AG09309 (cell line): ENCODE results near the gene ANKRD44.
"Not testable (repeated sequence)": the region's sequence is repeated elsewhere in the genome, so short reads cannot be mapped to it uniquely, and the experiment has no call there.

Experiments
- DNase-seq: peaks from one replicate; pipeline ENCODE4 v3.0.0-alpha.2; 2010; ENCODE audit warnings: low read depth
- H3K4me3 ChIP-seq: 2 replicates; pipeline ENCODE4 v1.5.1; 2011; ENCODE audit warnings: mild to moderate bottlenecking, low read depth, low read length, moderate library complexity; ENCODE audit not compliant: control insufficient read depth
- CTCF ChIP-seq: IDR thresholded peaks from 2 replicates; pipeline ENCODE4 v1.5.1; 2011; ENCODE audit warnings: mild to moderate bottlenecking, low read depth, low read length, inconsistent platforms; ENCODE audit not compliant: insufficient read depth, control insufficient read depth; ENCODE audit errors: missing control alignments

The ANKRD44 gene

GRCh38 chr2:197297266-197297665 is 13.3 kb downstream of the ANKRD44 start:
- DNase-seq: no peak
- TF ChIP-seq CTCF: no peak
- H3K4me3 ChIP-seq: no peak overlapping the region

GRCh38 chr2:197296835-197297234 is 13.7 kb downstream of the ANKRD44 start:
- no peak for TF ChIP-seq CTCF
- H3K4me3 ChIP-seq: no peak overlapping the region
- DNase-seq: no peak

- no peak for TF ChIP-seq CTCF
- no peak overlapping the region for H3K4me3 ChIP-seq
- no peak for DNase-seq
These were observed 16.3 kb downstream of the ANKRD44 start for GRCh38 chr2:197294260-197294659.

- no peak overlapping the region for H3K4me3 ChIP-seq
- TF ChIP-seq CTCF: no peak
- DNase-seq: no peak
These were observed 17.1 kb downstream of the ANKRD44 start for GRCh38 chr2:197293252-197294007.

- H3K4me3 ChIP-seq: no peak overlapping the region
- no peak for DNase-seq
These were observed 18.0 kb downstream of the ANKRD44 start for GRCh38 chr2:197292619-197293018.

GRCh38 chr2:197287596-197287932 is 23.0 kb downstream of the ANKRD44 start:
- H3K4me3 ChIP-seq, DNase-seq: not testable (repeated sequence)

More at GRCh38 chr2:197292619-197293018, 18.0 kb downstream of the ANKRD44 start:
- TF ChIP-seq CTCF: no peak

- peak; percentile 71 for DNase-seq
- TF ChIP-seq CTCF: no peak
- H3K4me3 ChIP-seq: no peak overlapping the region
These were observed 23.6 kb downstream of the ANKRD44 start for GRCh38 chr2:197286805-197287595.
